Stimulated activated CD8-positive, alpha-beta memory T cell treated with anti-CD3 and anti-CD28 coated beads, Interleukin-12 subunit alpha, Interleukin-12 subunit beta, amount 100 ng/mL, for 1 hour (primary cell): ENCODE results near the gene SMARCE1.
A peak's percentile ranks its signal among the peaks of the same experiment; 100 is the strongest.

Source experiments
- DNase-seq: peaks from one replicate; pipeline ENCODE4 v3.0.0-alpha.2; 2020; ENCODE audit warnings: low read depth

SMARCE1 gene

GRCh38 chr17:40647624-40648383 is at the start of gene SMARCE1:
SMARCE1 (minus strand) TSS chr17:40647818; CDS start chr17:40645802, 2,016 bp downstream.
- peak; percentile 51 for DNase-seq

GRCh38 chr17:40697297-40697696 is 49.7 kb upstream of the SMARCE1 start:
- no peak for DNase-seq

GRCh38 chr17:40696651-40697072 is 49.0 kb upstream of the SMARCE1 start:
- DNase-seq, result no peak

- DNase-seq, result no peak
Observed at GRCh38 chr17:40695874-40696472, 48.4 kb upstream of the SMARCE1 start.

- no peak for DNase-seq
Observed at GRCh38 chr17:40694584-40694983, 47.0 kb upstream of the SMARCE1 start.

GRCh38 chr17:40687106-40687505 is 39.5 kb upstream of the SMARCE1 start:
- no peak for DNase-seq

- no peak for DNase-seq
Observed at GRCh38 chr17:40686192-40686591, 38.6 kb upstream of the SMARCE1 start.

GRCh38 chr17:40680998-40681397 is 33.4 kb upstream of the SMARCE1 start:
- no peak for DNase-seq

- DNase-seq, result no peak
Observed at GRCh38 chr17:40679523-40679907, 31.9 kb upstream of the SMARCE1 start.

- DNase-seq, result no peak
Observed at GRCh38 chr17:40678902-40679522, 31.4 kb upstream of the SMARCE1 start.

GRCh38 chr17:40675905-40676304 is 28.3 kb upstream of the SMARCE1 start:
- DNase-seq, result no peak

- DNase-seq, result no peak
Observed at GRCh38 chr17:40672654-40673053, 25.0 kb upstream of the SMARCE1 start.

- no peak for DNase-seq
Observed at GRCh38 chr17:40671282-40671681, 23.7 kb upstream of the SMARCE1 start.

- DNase-seq, result no peak
Observed at GRCh38 chr17:40666331-40666730, 18.7 kb upstream of the SMARCE1 start.

- no peak for DNase-seq
Observed at GRCh38 chr17:40664582-40665333, 17.1 kb upstream of the SMARCE1 start, which contains the start of gene KRT222. KRT222 (minus strand) TSS chr17:40665177; CDS start chr17:40665099, 78 bp downstream.

GRCh38 chr17:40663252-40663651 is 15.6 kb upstream of the SMARCE1 start:
- DNase-seq, result no peak

- no peak for DNase-seq
Observed at GRCh38 chr17:40659911-40660310, 12.3 kb upstream of the SMARCE1 start.

GRCh38 chr17:40658396-40658795 is 10.8 kb upstream of the SMARCE1 start:
- no peak for DNase-seq

- no peak for DNase-seq
Observed at GRCh38 chr17:40651939-40652338, 4.3 kb upstream of the SMARCE1 start.

GRCh38 chr17:40648384-40648968 is 858 bp upstream of the SMARCE1 start:
- no peak for DNase-seq

- DNase-seq, result peak; percentile 22
Observed at GRCh38 chr17:40646791-40647623, 611 bp downstream of the SMARCE1 start.
